HUES48 (cell line): ENCODE results near the gene OGFR.
"Not testable (repeated sequence)": the region's sequence is repeated elsewhere in the genome, so short reads cannot be mapped to it uniquely, and the experiment has no call there.

Experiments used
- H3K27ac ChIP-seq: one replicate; pipeline ENCODE4 v1.7.0; 2013; ENCODE audit warnings: low read depth, low read length, inconsistent platforms
- H3K27me3 ChIP-seq: 2 replicates; pipeline ENCODE4 v1.6.1; 2013; ENCODE audit warnings: mild to moderate bottlenecking, low read length; ENCODE audit not compliant: control insufficient read depth, insufficient read depth
- H3K36me3 ChIP-seq: 2 replicates; pipeline ENCODE4 v1.6.1; 2013; ENCODE audit warnings: low read length; ENCODE audit not compliant: control insufficient read depth, insufficient read depth
- H3K4me1 ChIP-seq: 2 replicates; pipeline ENCODE4 v1.6.1; 2013; ENCODE audit warnings: mild to moderate bottlenecking, low read length; ENCODE audit not compliant: control insufficient read depth, insufficient read depth
- H3K4me3 ChIP-seq: 2 replicates; pipeline ENCODE4 v1.5.1; 2013; ENCODE audit warnings: mild to moderate bottlenecking, low read depth, low read length
- H3K9ac ChIP-seq: 2 replicates; pipeline ENCODE4 v1.6.1; 2013; ENCODE audit warnings: mild to moderate bottlenecking, low read depth, low read length, moderate library complexity
- H3K9me3 ChIP-seq: 2 replicates; pipeline ENCODE4 v1.6.1; 2013; ENCODE audit warnings: low read length; ENCODE audit not compliant: control insufficient read depth, insufficient read depth

The OGFR gene

DNA sequence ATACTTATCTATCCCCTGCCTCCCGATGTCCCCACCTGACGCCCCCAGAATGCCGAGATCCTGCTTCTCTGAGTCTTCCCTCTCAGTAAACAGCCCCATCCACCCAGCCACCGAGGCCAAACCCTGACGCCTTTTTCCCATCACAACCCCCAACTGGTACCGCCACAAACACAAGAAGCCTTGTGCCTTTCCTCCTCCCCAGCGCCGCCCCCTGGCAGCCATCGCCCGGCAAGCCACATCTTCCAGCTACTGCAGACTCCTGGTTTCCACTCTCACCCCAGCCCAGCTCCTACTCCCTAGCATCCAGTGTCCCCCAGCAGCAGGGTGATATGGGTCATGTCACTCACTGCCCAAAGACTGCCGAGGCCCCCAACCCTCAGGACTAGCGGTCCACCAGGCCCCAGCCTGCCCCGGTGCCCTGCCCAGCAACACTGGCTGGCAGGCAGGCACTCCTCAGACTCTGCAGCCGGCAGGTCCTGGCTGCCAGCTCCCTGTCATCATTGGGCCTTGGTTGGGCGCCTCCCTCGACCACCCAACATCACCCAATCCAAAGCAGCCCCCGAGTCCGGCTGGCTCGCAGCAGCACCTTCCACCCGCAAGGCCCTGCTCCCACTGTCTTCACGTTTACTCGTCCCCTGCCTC lies 45.8 kb downstream of the OGFR start:
- no peak overlapping the region for H3K4me3 ChIP-seq
- no peak overlapping the region for H3K27ac ChIP-seq
- H3K27me3 ChIP-seq, result no peaks in the 10 kb centered on the region
- no peaks in the 10 kb centered on the region for H3K9me3 ChIP-seq
- peaks cover 68% of the 10 kb centered on the region for H3K36me3 ChIP-seq
- no peak overlapping the region for H3K9ac ChIP-seq
- H3K4me1 ChIP-seq, result no peaks in the 10 kb centered on the region

DNA sequence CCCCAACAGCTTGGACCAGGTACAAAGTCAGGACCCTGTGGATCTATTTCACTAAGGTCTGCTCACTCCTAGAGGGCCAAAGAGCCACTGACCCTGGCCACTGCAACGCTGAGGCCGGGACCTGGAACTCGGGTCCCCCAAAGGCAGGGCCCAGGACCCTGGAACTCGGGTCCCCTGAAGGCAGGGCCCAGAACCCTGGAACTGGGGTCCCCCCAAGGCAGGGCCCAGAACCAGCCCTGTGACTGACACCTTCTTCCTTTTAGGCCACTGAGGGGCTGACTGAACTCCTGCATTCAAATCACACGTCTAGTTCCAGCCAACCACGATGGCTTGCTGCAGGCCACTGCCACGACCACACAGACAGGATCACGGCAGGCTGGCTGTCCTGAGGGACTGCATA lies 47.6 kb downstream of the OGFR start:
- H3K9me3 ChIP-seq, result no peaks in the 10 kb centered on the region
- no peak overlapping the region for H3K9ac ChIP-seq
- no peaks in the 10 kb centered on the region for H3K27me3 ChIP-seq
- peaks cover 70% of the 10 kb centered on the region for H3K36me3 ChIP-seq
- H3K4me3 ChIP-seq, result no peak overlapping the region
- H3K27ac ChIP-seq, result no peak overlapping the region
- no peaks in the 10 kb centered on the region for H3K4me1 ChIP-seq

DNA sequence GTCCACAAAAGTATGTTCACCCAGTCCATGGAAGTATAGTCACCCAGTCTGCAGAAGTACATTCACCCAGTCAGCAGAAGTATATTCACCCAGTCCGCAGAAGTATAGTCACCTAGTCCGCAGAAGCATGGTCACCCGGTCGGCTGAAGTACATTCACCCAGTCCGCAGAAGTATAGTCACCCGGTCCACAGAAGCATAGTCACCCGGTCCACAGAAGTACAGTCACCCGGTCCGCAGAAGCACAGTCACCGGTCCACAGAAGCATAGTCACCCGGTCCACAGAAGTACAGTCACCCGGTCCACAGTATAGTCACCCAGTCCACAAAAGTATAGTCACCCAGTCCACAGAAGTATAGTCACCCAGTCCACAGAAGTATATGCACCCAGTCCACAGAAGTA lies 48.2 kb downstream of the OGFR start:
- H3K9ac ChIP-seq, result no peak overlapping the region
- H3K36me3 ChIP-seq, result peaks cover 74% of the 10 kb centered on the region

DNA sequence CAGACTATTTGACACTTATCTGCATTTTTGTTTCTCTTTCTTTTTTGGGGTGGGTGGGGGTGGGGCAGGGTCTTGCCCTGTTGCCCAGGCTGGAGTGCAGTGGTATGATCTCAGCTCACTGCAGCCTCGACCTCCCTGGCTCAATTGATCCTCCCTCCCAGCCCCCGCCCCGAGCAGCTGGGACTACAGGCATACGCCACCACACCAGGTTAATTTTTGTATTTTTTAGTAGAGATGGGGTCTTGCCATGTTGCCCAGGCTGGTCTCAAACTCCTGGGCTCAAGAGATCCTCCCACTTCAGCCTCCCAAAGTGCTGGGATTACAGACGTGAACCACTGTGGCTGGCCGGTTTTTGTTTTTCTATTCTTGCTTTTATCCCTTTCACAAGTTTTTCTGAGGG lies 48.7 kb downstream of the OGFR start:
- not testable (repeated sequence) for H3K9me3 ChIP-seq, H3K4me1 ChIP-seq
- peaks cover 70% of the 10 kb centered on the region for H3K36me3 ChIP-seq

More for the DNA sequence above, 48.2 kb downstream of the OGFR start:
- Histone ChIP-seq H3K27me3 (no peaks in the 10 kb centered on the region), H3K4me1 (no peaks in the 10 kb centered on the region), H3K9me3 (no peaks in the 10 kb centered on the region), H3K27ac (no peak overlapping the region), H3K4me3 (no peak overlapping the region)

DNA sequence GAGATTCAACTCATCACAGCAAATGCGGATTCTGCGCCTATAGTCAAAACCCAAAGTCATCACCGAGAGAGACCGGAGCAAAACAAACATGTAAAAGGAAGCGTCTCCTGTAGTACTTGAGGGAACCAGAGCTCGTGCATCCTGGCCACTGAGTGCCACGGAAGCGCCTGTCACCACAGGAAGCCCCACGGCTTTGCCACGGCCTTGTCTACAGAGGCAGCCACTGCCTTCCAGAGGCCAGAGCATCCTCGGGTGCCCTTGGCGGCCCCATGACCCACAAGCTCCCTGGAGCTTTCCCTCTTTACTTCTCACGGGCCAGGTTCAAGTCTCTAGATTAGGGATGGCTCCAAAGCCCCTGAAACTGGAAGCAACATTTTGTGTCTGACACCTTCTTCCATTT lies 49.5 kb downstream of the OGFR start:
- H3K27me3 ChIP-seq, result no peaks in the 10 kb centered on the region
- H3K4me3 ChIP-seq, result no peak overlapping the region
- H3K36me3 ChIP-seq, result peaks cover 75% of the 10 kb centered on the region
- H3K9ac ChIP-seq, result no peak overlapping the region
- no peaks in the 10 kb centered on the region for H3K9me3 ChIP-seq
- no peak overlapping the region for H3K27ac ChIP-seq
- H3K4me1 ChIP-seq, result no peaks in the 10 kb centered on the region

More for the DNA sequence above, 48.7 kb downstream of the OGFR start:
- H3K27ac ChIP-seq, H3K4me3 ChIP-seq, H3K9ac ChIP-seq, H3K27me3 ChIP-seq: not testable (repeated sequence)

DNA sequence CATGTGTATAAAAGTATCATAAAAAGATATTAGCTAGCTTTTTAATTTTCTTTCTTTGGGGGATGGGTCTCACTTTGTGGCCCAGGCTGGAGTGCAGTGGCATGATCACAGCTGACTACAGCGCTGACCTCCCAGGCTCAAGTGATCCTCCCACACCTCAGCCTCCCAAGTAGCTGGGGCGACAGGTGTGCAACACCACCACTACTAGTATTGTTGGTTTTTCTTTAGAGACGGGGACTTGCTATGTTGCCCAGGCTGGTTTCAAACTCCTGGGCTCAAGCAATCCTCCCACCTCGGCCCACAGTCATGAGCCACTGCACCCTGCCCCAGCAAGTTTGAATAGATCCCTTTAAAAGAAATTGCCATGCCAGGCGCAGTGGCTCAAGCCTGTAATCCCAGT lies 50.5 kb downstream of the OGFR start:
- H3K36me3 ChIP-seq, result peaks cover 69% of the 10 kb centered on the region

DNA sequence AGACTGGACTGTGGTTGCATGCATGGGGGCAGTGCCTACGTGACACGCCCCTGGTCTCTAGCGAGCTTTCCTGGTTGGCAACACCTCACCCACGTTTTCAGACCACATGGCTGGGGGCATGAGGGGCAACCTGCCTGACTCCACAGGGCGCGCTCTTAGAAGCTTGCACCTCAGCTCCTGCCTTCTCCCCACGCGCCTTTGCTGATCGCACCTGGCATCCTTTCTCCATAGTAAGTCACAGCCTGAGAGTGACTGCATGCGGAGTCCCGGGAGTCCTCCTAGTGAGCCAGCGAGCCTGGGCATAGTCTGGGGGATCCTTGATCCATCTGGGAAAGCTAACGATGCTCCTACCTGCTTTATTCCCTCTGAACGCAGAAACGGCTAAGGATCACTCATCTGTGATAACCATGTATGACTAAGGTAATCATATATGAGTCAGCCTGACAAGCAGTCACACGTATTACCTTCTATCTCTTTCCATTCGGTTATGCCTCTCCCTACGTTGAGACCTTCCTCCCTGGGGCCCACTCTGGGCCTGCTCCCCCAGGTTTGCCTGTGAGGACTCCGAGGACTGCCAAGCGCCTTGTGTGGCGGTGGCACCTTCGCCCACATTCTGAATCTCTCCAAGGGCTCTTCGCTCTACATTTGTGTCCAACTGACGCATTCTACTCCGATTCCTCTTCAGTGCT lies 52.4 kb downstream of the OGFR start:
- Histone ChIP-seq H3K9me3 (no peaks in the 10 kb centered on the region), H3K4me3 (no peak overlapping the region), H3K9ac (no peak overlapping the region), H3K4me1 (peaks cover 7% of the 10 kb centered on the region; the same call in 1 of the 2 replicates), H3K36me3 (peaks cover 54% of the 10 kb centered on the region), H3K27ac (no peak overlapping the region), H3K27me3 (peaks cover 7% of the 10 kb centered on the region)

More for the DNA sequence above, 50.5 kb downstream of the OGFR start:
- Histone ChIP-seq H3K9me3 (no peaks in the 10 kb centered on the region), H3K4me3 (no peak overlapping the region), H3K27me3 (peaks cover 2% of the 10 kb centered on the region), H3K9ac (no peak overlapping the region), H3K4me1 (peaks cover 2% of the 10 kb centered on the region; the same call in 1 of the 2 replicates), H3K27ac (no peak overlapping the region)

DNA sequence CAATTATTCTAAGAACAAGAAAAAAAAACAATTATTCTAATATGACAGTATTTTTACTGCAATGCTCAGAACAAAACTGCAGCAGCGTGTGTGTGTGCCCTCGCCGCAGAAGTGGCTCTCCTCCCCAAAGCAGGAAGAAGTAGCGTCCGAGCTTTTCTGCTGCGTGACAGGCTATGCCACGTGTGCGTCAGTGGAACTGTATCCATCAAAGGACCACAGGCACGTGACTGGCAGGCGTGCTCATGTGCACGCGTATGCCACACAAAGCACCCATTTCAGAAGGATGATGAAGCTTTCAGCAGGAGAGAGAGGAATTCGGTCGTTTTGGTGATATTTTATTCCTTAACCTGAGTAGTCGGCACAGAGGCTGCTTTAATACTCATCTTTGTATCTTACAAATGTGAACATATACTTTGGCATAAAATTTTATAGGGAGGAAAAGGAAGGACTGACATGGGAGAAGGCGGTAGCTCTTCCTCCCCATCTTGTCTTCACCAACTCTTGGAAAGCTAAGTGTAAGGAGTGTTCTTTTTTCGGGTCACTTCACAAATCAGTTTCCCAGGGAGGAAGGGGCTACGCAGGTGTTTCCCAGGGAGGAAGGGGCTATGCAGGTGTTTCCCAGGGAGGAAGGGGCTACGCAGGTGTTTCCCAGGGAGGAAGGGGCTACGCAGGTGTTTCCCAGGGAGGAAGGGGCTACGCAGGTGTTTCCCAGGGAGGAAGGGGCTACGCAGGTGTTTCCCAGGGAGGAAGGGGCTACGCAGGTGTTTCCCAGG lies 53.6 kb downstream of the OGFR start:
- Histone ChIP-seq H3K4me1 (peaks cover 12% of the 10 kb centered on the region), H3K27ac (no peak overlapping the region), H3K9me3 (no peaks in the 10 kb centered on the region), H3K9ac (no peak overlapping the region), H3K4me3 (no peak overlapping the region), H3K27me3 (peaks cover 7% of the 10 kb centered on the region), H3K36me3 (peaks cover 44% of the 10 kb centered on the region)

DNA sequence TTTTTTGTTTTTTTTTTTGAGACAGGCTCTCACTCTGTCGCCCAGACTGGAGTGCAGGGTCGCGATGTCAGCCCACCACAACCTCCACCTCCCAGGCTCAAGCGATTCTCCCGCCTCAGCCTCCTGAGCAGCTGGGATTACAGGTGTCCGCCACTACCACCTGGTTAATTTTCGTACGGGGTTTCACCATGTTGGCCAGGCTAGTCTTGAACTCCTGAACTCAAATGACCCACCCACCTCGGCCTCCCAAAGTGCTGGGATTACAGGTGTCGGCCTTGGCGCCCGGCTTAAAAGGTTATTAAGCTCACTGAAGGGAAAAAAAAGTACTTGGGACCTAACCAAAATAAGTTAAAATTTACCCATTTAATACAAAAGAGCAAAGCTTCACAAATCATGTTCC lies 55.1 kb downstream of the OGFR start:
- Histone ChIP-seq H3K4me1 (peaks cover 12% of the 10 kb centered on the region), H3K9ac (no peak overlapping the region)

DNA sequence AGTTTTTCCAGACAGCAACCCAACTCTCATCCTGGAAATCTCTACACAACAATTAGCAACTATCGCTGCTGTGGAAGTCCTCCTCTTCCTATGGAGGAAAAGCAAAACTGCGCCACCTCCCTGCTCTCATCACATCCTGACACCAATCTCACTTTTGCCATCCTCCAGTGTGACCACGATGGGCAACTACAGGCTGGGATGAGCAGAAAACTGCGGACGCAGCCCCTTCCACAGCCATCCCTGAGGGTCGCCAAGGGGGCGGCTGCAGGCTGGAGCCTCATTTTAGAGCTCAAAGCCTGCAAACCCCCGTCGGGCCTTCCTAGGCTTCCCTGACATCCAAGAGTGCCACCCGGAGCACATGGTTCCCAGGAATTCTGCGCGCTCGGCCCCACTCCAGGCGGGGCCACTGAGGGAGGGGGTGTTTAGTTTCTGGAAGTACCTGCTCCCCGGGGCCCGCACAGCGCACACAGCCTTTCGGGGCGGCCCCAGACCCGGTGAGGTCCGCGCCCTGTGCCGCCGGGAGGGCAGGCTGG lies 55.8 kb downstream of the OGFR start:
- Histone ChIP-seq H3K27ac (no peak overlapping the region), H3K4me3 (peak overlapping the region; percentile 76), H3K9ac (no peak overlapping the region), H3K27me3 (peaks cover 7% of the 10 kb centered on the region), H3K9me3 (no peaks in the 10 kb centered on the region), H3K36me3 (peaks cover 24% of the 10 kb centered on the region), H3K4me1 (peaks cover 12% of the 10 kb centered on the region)

More for the DNA sequence above, 55.1 kb downstream of the OGFR start:
- Histone ChIP-seq H3K4me3 (peak overlapping the region; percentile 76; the same call in 1 of the 2 replicates), H3K36me3 (peaks cover 30% of the 10 kb centered on the region), H3K27me3 (peaks cover 7% of the 10 kb centered on the region), H3K27ac (no peak overlapping the region), H3K9me3 (no peaks in the 10 kb centered on the region)
